Keratinocyte (primary cell): ENCODE measurements around the gene SAMD8. TPM values are rescaled to one million over a fixed set of nuclear protein-coding genes. Genes with fewer than 3 reads are reported as not detected.

Experiments
- DNase-seq: peaks from one replicate; pipeline ENCODE4 v3.0.0-alpha.2; 2011; ENCODE audit warnings: low read depth, missing footprints, low spot score
- FAIRE-seq: peaks from 2 replicates; lab custom pipeline; 2011; peaks lifted over from hg19 to GRCh38; lab: Jason Lieb, UNC
- H2AFZ ChIP-seq: 2 replicates; pipeline ENCODE4 v1.6.0; 2012; ENCODE audit warnings: low read length, control low read depth, inconsistent platforms; ENCODE audit not compliant: control insufficient read depth
- H3K27ac ChIP-seq: 2 replicates; pipeline ENCODE4 v1.5.1; 2011; ENCODE audit warnings: low read length; ENCODE audit not compliant: control insufficient read depth, insufficient read depth
- H3K27me3 ChIP-seq: 3 replicates; pipeline ENCODE4 v1.6.0; 2011; ENCODE audit warnings: low read length; ENCODE audit not compliant: control insufficient read depth, insufficient read depth; ENCODE audit errors: extremely low read depth
- H3K36me3 ChIP-seq, 2 experiments: 2 replicates in 1 of 2; 3 replicates in 1 of 2; pipeline ENCODE4 v1.5.1; 2011; ENCODE audit warnings: low read length in 2 of 2, mild to moderate bottlenecking in 1 of 2; ENCODE audit not compliant: control insufficient read depth in 2 of 2, insufficient read depth in 2 of 2; ENCODE audit errors: extremely low read depth in 1 of 2
- H3K4me1 ChIP-seq: 3 replicates; pipeline ENCODE4 v1.5.1; 2011; ENCODE audit warnings: low read length; ENCODE audit not compliant: control insufficient read depth, insufficient read depth; ENCODE audit errors: extremely low read depth
- H3K4me2 ChIP-seq: 3 replicates; pipeline ENCODE4 v1.6.0; 2011; ENCODE audit warnings: low read depth, low read length; ENCODE audit not compliant: control insufficient read depth, insufficient read depth; ENCODE audit errors: extremely low read depth
- H3K4me3 ChIP-seq, 3 experiments: fragments of 200-600 bp in 1 of 3; sonication (generic) in 1 of 3; 2 replicates in 2 of 3; 3 replicates in 1 of 3; pipeline ENCODE4 v1.5.1; 2011 to 2016; ENCODE audit warnings: low read length in 3 of 3, mild to moderate bottlenecking in 3 of 3, control low read depth in 2 of 3, inconsistent platforms in 1 of 3, low read depth in 1 of 3, mixed read lengths in 1 of 3, mixed run types in 1 of 3, moderate library complexity in 1 of 3; ENCODE audit not compliant: control insufficient read depth in 2 of 3, insufficient read depth in 2 of 3; ENCODE audit errors: extremely low read depth in 1 of 3
- H3K79me2 ChIP-seq: 2 replicates; pipeline ENCODE4 v1.6.0; 2012; ENCODE audit warnings: low read length; ENCODE audit not compliant: control insufficient read depth, insufficient read depth
- H3K9ac ChIP-seq: 3 replicates; pipeline ENCODE4 v1.6.0; 2011; ENCODE audit warnings: low read length; ENCODE audit not compliant: control insufficient read depth, insufficient read depth; ENCODE audit errors: extremely low read depth
- H3K9me1 ChIP-seq: 3 replicates; pipeline ENCODE4 v1.6.0; 2011; ENCODE audit warnings: low read length; ENCODE audit not compliant: control insufficient read depth, insufficient read depth; ENCODE audit errors: extremely low read depth
- H3K9me3 ChIP-seq: 2 replicates; pipeline ENCODE4 v1.5.1; 2012; ENCODE audit warnings: low read depth, low read length; ENCODE audit not compliant: control insufficient read depth
- H4K20me1 ChIP-seq: 3 replicates; pipeline ENCODE4 v1.6.0; 2011; ENCODE audit warnings: low read length; ENCODE audit not compliant: control insufficient read depth, insufficient read depth; ENCODE audit errors: extremely low read depth
- EZH2 ChIP-seq: IDR thresholded peaks from one replicate; pipeline ENCODE4 v1.6.1; 2012; ENCODE audit warnings: inconsistent platforms, mild to moderate bottlenecking, low read length, moderate library complexity
- dilution Hi-C: fragments of 300-500 bp; cut with MboI; formaldehyde crosslinking; loops from one replicate; pipeline ENCODE4 v1.7.0; 2020; ENCODE audit warnings: low sequenced_read_pairs; ENCODE audit not compliant: extremely low pct_ligation_motif_present
- polyA plus RNA-seq, 5 experiments: library from polyadenylated mRNA; depleted of rRNA in 3 of 5; stranded (reverse) in 3 of 5; stranded (forward) in 1 of 5; unstranded in 1 of 5; fragments of >200 nt; gene quantifications; 1 replicate in 1 of 5; 2 replicates in 3 of 5; 3 replicates in 1 of 5; pipeline versions ENCODE4 v1.2.1 to v1.2.3, GENCODE V29; 2011 to 2012; ENCODE audit warnings: missing spikeins in 2 of 5, low read depth in 1 of 5, low replicate concordance in 1 of 5
- TF ChIP-seq, protein P1 (sequence below), 3 experiments: IDR thresholded peaks in 1 of 3; conservative IDR thresholded peaks in 1 of 3; optimal IDR thresholded peaks in 1 of 3; 2 replicates in 2 of 3; 3 replicates in 1 of 3; pipeline versions ENCODE3 to v1.5.1; 2011; ENCODE audit warnings: low read length in 3 of 3, mild to moderate bottlenecking in 3 of 3, moderate library complexity in 2 of 3, control low read depth in 1 of 3, inconsistent platforms in 1 of 3; ENCODE audit not compliant: insufficient read depth in 2 of 3; ENCODE audit errors: extremely low read depth in 1 of 3

The SAMD8 gene
- polyA plus RNA-seq, 1 donor (not counting 4 experiments of a cell fraction or from before 2014, with no cell fraction given), result 31.7 TPM

DNA sequence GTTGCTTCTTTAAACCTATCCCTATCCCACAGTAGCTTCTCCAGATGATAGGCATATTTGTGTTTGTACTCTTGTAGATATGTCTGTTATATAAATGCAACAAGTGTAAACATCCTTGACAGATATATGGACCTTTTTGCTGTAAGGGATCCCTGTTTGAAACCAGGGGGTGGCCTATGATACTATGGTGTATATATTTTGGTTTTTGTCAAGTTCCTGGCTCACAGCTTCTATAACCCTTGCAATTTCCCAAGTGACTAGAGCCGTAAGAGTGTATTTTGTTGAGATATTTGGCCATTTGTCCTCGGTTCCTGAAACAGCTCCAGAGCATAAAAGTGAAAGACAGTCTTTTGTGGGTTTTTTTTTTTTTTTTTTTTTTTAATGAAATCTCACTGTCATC lies 114.6 kb downstream of the SAMD8 start:
- Histone ChIP-seq H3K4me1 (peaks cover 59% of the 10 kb centered on the region), H3K4me3 (peak overlapping the region in 1 of 3 experiments; percentile 13), H3K9me1 (peaks cover 5% of the 10 kb centered on the region), H3K9me3 (no peaks in the 10 kb centered on the region), H3K9ac (peak overlapping the region; percentile 62), H3K36me3 (peaks cover 9 to 41% of the 10 kb centered on the region in 2 experiments), H3K27me3 (no peaks in the 10 kb centered on the region), H2AFZ (no peak overlapping the region), H3K4me2 (peak overlapping the region; percentile 59), H3K79me2 (peaks cover 74% of the 10 kb centered on the region), H3K27ac (peak overlapping the region; percentile 81), H4K20me1 (peaks cover 50% of the 10 kb centered on the region)
- no peak for FAIRE-seq
- dilution Hi-C loops, result no loop called here
- no peak for DNase-seq
- TF ChIP-seq, protein P1, sequence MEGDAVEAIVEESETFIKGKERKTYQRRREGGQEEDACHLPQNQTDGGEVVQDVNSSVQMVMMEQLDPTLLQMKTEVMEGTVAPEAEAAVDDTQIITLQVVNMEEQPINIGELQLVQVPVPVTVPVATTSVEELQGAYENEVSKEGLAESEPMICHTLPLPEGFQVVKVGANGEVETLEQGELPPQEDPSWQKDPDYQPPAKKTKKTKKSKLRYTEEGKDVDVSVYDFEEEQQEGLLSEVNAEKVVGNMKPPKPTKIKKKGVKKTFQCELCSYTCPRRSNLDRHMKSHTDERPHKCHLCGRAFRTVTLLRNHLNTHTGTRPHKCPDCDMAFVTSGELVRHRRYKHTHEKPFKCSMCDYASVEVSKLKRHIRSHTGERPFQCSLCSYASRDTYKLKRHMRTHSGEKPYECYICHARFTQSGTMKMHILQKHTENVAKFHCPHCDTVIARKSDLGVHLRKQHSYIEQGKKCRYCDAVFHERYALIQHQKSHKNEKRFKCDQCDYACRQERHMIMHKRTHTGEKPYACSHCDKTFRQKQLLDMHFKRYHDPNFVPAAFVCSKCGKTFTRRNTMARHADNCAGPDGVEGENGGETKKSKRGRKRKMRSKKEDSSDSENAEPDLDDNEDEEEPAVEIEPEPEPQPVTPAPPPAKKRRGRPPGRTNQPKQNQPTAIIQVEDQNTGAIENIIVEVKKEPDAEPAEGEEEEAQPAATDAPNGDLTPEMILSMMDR (optimal IDR thresholded peaks at IDR 0.05 in 1 of 3, IDR thresholded peaks at IDR 0.05 in 1 of 3, conservative IDR thresholded peaks at IDR 0.05 in 1 of 3; ENCODE audit: extremely low read depth in 1 of 3, insufficient read depth in 2 of 3, low read length in 3 of 3), result no peak
- no peak for TF ChIP-seq EZH2

DNA sequence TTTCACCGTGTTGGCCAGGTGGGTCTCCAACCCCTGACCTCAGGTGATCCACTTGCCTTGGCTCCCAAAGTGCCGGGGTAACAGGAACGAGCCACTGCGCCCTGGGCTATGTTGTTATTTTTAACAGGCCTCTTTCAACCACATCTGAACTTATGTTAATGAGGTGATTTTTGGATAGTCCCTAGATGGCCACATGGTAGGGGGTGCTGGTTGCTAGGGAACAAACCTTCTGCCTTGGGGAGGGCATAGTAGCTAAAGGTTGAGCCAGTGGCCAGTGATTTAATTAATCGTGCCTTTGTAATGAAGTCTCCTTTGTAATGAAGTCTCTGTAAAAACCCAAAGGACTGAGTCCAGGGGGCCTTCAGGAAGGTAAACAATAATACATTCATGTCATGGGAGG lies 115.2 kb downstream of the SAMD8 start:
- no peak for FAIRE-seq
- dilution Hi-C loops, result no loop called here
- H3K4me1 ChIP-seq, result peaks cover 59% of the 10 kb centered on the region
- peak overlapping the region; percentile 59 for H3K4me2 ChIP-seq
- no peaks in the 10 kb centered on the region for H3K9me3 ChIP-seq
- H3K9ac ChIP-seq, result peak overlapping the region; percentile 62
- no peaks in the 10 kb centered on the region for H3K27me3 ChIP-seq
- no peak overlapping the region for H3K4me3 ChIP-seq
- no peak overlapping the region for H2AFZ ChIP-seq
- TF ChIP-seq EZH2, result no peak
- TF ChIP-seq, protein P1 (optimal IDR thresholded peaks at IDR 0.05 in 1 of 3, IDR thresholded peaks at IDR 0.05 in 1 of 3, conservative IDR thresholded peaks at IDR 0.05 in 1 of 3; ENCODE audit: extremely low read depth in 1 of 3, insufficient read depth in 2 of 3, low read length in 3 of 3), result no peak
- peaks cover 72% of the 10 kb centered on the region for H3K79me2 ChIP-seq
- peaks cover 5% of the 10 kb centered on the region for H3K9me1 ChIP-seq
- peak overlapping the region; percentile 81 for H3K27ac ChIP-seq
- DNase-seq, result no peak
- H4K20me1 ChIP-seq, result peaks cover 53% of the 10 kb centered on the region
- peaks cover 14 to 42% of the 10 kb centered on the region in 2 experiments for H3K36me3 ChIP-seq
